ENCODE results near the gene CTIF.

- TF ChIP-seq CTCF (IDR thresholded peaks at IDR 0.05) (no peak), POLR2A (IDR thresholded peaks at IDR 0.05) (no peak)
Observed at GRCh38 chr18:48581206-48581605, 42.4 kb downstream of the CTIF start.
